ENCODE results near the gene IDUA.

The IDUA gene

GRCh38 chr4:959338-960139 is 27.3 kb upstream of the IDUA start:
- Histone ChIP-seq H3K4me1 (ENCODE audit: insufficient read depth, low read length) (no peaks in the 10 kb centered on the region), H3K27me3 (ENCODE audit: insufficient read depth, low read length) (no peaks in the 10 kb centered on the region), H2AFZ (ENCODE audit: low read depth, low read length) (no peak overlapping the region), H3K4me3 (ENCODE audit: low read length) (no peak overlapping the region), H3K36me3 (ENCODE audit: insufficient read depth, low read length) (peaks cover 11% of the 10 kb centered on the region), H3K9me3 (ENCODE audit: low read length) (no peaks in the 10 kb centered on the region)

GRCh38 chr4:960140-960635 is 26.7 kb upstream of the IDUA start:
- no peaks in the 10 kb centered on the region for H3K4me1 ChIP-seq (ENCODE audit: insufficient read depth, low read length)
- peaks cover 11% of the 10 kb centered on the region for H3K36me3 ChIP-seq (ENCODE audit: insufficient read depth, low read length)
- H2AFZ ChIP-seq (ENCODE audit: low read depth, low read length) = no peak overlapping the region
- H3K4me3 ChIP-seq (ENCODE audit: low read length) = no peak overlapping the region
- H3K9me3 ChIP-seq (ENCODE audit: low read length) = no peaks in the 10 kb centered on the region
- no peaks in the 10 kb centered on the region for H3K27me3 ChIP-seq (ENCODE audit: insufficient read depth, low read length)

- Histone ChIP-seq H3K27me3 (ENCODE audit: insufficient read depth, low read length) (no peaks in the 10 kb centered on the region), H3K9me3 (ENCODE audit: low read length) (no peaks in the 10 kb centered on the region), H3K4me3 (ENCODE audit: low read length) (no peak overlapping the region), H3K36me3 (ENCODE audit: insufficient read depth, low read length) (peaks cover 6% of the 10 kb centered on the region), H3K4me1 (ENCODE audit: insufficient read depth, low read length) (no peaks in the 10 kb centered on the region), H2AFZ (ENCODE audit: low read depth, low read length) (no peak overlapping the region)
Observed at GRCh38 chr4:960636-961350, 26.1 kb upstream of the IDUA start.

GRCh38 chr4:961351-962230 is 25.3 kb upstream of the IDUA start:
- H3K9me3 ChIP-seq (ENCODE audit: low read length) = no peaks in the 10 kb centered on the region
- H3K4me3 ChIP-seq (ENCODE audit: low read length) = no peak overlapping the region
- H3K4me1 ChIP-seq (ENCODE audit: insufficient read depth, low read length) = no peaks in the 10 kb centered on the region
- no peak overlapping the region for H2AFZ ChIP-seq (ENCODE audit: low read depth, low read length)
- peaks cover 6% of the 10 kb centered on the region for H3K36me3 ChIP-seq (ENCODE audit: insufficient read depth, low read length)
- H3K27me3 ChIP-seq (ENCODE audit: insufficient read depth, low read length) = no peaks in the 10 kb centered on the region

GRCh38 chr4:962231-963208 is 24.3 kb upstream of the IDUA start:
- H3K4me3 ChIP-seq (ENCODE audit: low read length) = no peak overlapping the region

GRCh38 chr4:963276-964225 is 23.3 kb upstream of the IDUA start:
- Histone ChIP-seq H3K9me3 (ENCODE audit: low read length) (no peaks in the 10 kb centered on the region), H3K4me1 (ENCODE audit: insufficient read depth, low read length) (no peaks in the 10 kb centered on the region), H3K27me3 (ENCODE audit: insufficient read depth, low read length) (no peaks in the 10 kb centered on the region), H3K36me3 (ENCODE audit: insufficient read depth, low read length) (peaks cover 6% of the 10 kb centered on the region), H2AFZ (ENCODE audit: low read depth, low read length) (no peak overlapping the region), H3K4me3 (ENCODE audit: low read length) (no peak overlapping the region)

More at GRCh38 chr4:962231-963208, 24.3 kb upstream of the IDUA start:
- Histone ChIP-seq H3K27me3 (ENCODE audit: insufficient read depth, low read length) (no peaks in the 10 kb centered on the region), H3K4me1 (ENCODE audit: insufficient read depth, low read length) (no peaks in the 10 kb centered on the region), H3K36me3 (ENCODE audit: insufficient read depth, low read length) (peaks cover 6% of the 10 kb centered on the region), H2AFZ (ENCODE audit: low read depth, low read length) (no peak overlapping the region), H3K9me3 (ENCODE audit: low read length) (no peaks in the 10 kb centered on the region)

- Histone ChIP-seq H3K36me3 (ENCODE audit: insufficient read depth, low read length) (peaks cover 6% of the 10 kb centered on the region), H3K4me1 (ENCODE audit: insufficient read depth, low read length) (no peaks in the 10 kb centered on the region), H3K4me3 (ENCODE audit: low read length) (no peak overlapping the region), H2AFZ (ENCODE audit: low read depth, low read length) (no peak overlapping the region), H3K27me3 (ENCODE audit: insufficient read depth, low read length) (no peaks in the 10 kb centered on the region), H3K9me3 (ENCODE audit: low read length) (no peaks in the 10 kb centered on the region)
Observed at GRCh38 chr4:964346-965025, 22.4 kb upstream of the IDUA start.

- Histone ChIP-seq H3K36me3 (ENCODE audit: insufficient read depth, low read length) (peaks cover 6% of the 10 kb centered on the region), H3K9me3 (ENCODE audit: low read length) (no peaks in the 10 kb centered on the region), H3K4me1 (ENCODE audit: insufficient read depth, low read length) (no peaks in the 10 kb centered on the region), H3K27me3 (ENCODE audit: insufficient read depth, low read length) (no peaks in the 10 kb centered on the region), H2AFZ (ENCODE audit: low read depth, low read length) (no peak overlapping the region), H3K4me3 (ENCODE audit: low read length) (no peak overlapping the region)
Observed at GRCh38 chr4:965048-965765, 21.6 kb upstream of the IDUA start.

GRCh38 chr4:965766-966134 is 21.1 kb upstream of the IDUA start:
- Histone ChIP-seq H3K9me3 (ENCODE audit: low read length) (no peaks in the 10 kb centered on the region), H3K36me3 (ENCODE audit: insufficient read depth, low read length) (peaks cover 4% of the 10 kb centered on the region), H2AFZ (ENCODE audit: low read depth, low read length) (no peak overlapping the region), H3K27me3 (ENCODE audit: insufficient read depth, low read length) (no peaks in the 10 kb centered on the region), H3K4me3 (ENCODE audit: low read length) (no peak overlapping the region), H3K4me1 (ENCODE audit: insufficient read depth, low read length) (no peaks in the 10 kb centered on the region)

- Histone ChIP-seq H3K27me3 (ENCODE audit: insufficient read depth, low read length) (no peaks in the 10 kb centered on the region), H3K36me3 (ENCODE audit: insufficient read depth, low read length) (peaks cover 4% of the 10 kb centered on the region), H3K4me1 (ENCODE audit: insufficient read depth, low read length) (no peaks in the 10 kb centered on the region), H3K9me3 (ENCODE audit: low read length) (no peaks in the 10 kb centered on the region), H2AFZ (ENCODE audit: low read depth, low read length) (no peak overlapping the region), H3K4me3 (ENCODE audit: low read length) (no peak overlapping the region)
Observed at GRCh38 chr4:966266-967112, 20.4 kb upstream of the IDUA start.
